ENCODE data around the gene AFG1L.
"Not testable (repeated sequence)": the region's sequence is repeated elsewhere in the genome, so short reads cannot be mapped to it uniquely, and the experiment has no call there.

The AFG1L gene

GRCh38 chr6:108350528-108350927 is 55.7 kb downstream of the AFG1L start:
- no peak for DNase-seq (ENCODE audit: low read depth)

GRCh38 chr6:108353853-108354252 is 59.0 kb downstream of the AFG1L start:
- no peak for DNase-seq (ENCODE audit: low read depth)

- DNase-seq (ENCODE audit: low read depth), result no peak
These were observed 60.3 kb downstream of the AFG1L start for GRCh38 chr6:108355120-108355519.

DNA sequence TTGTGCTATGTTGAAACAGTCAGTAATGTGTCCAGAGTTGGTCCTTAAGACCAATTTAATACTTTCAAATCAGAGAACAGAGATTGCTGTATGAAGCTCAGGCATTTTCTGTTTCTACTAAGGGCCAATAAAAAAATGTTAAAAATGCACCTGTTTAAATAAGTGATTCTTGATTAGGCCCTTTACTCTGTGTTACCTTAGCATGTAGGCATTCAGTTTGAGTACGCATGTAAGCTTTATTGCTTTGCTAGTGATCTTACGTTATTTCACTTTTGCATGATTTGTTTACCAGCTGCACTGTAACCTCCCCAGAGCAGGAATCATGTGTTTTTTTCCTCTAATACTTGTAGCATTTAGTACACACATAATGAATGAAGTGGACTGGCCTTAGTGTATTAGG is 61.0 kb downstream of the AFG1L start:
- no peak for DNase-seq (ENCODE audit: low read depth)

- DNase-seq (ENCODE audit: low read depth), result no peak
These were observed 65.3 kb downstream of the AFG1L start for GRCh38 chr6:108359901-108360882.

DNA sequence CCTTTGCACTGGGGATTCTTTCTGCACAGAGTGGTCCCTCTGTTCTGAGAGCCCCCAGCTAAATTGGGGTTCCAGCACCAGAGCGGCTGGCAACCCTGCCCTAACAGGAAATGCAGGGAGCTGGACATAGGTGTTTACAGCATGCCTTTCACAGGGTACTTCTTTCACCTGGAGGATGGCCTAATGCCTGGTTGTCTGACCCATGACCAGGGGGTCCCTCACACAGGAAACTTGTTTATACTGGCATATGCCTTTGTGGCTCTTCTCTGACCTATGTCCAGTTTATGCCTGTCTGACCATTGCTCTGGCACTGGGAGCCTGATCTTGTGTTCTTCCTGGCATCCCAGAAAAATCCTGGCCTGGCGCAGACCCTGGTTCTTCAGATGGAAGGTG is 66.1 kb downstream of the AFG1L start:
- no peak for DNase-seq (ENCODE audit: low read depth)

GRCh38 chr6:108361312-108361932 is 66.6 kb downstream of the AFG1L start:
- DNase-seq (ENCODE audit: low read depth), result no peak

GRCh38 chr6:108362455-108362854 is 67.6 kb downstream of the AFG1L start:
- no peak for DNase-seq (ENCODE audit: low read depth)

DNA sequence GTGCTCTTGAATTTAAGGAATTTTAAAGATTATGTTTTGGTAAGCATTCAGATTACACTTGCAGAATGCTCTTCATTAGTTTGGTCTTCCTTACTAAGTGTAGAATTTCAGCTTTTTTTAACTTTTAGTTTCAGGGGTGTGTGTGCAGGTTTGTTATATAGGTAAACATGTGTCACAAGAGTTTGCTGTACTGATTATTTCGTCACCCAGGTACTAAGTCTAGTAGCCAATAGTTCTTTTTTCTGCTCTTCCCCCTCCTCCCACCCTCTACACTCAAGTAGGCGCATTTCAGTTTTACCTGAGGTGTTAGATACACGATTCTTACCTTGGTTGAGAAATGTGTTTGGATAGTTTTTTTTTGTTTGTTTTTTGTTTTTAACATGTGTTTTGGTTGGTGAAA is 68.3 kb downstream of the AFG1L start:
- no peak for DNase-seq (ENCODE audit: low read depth)

DNA sequence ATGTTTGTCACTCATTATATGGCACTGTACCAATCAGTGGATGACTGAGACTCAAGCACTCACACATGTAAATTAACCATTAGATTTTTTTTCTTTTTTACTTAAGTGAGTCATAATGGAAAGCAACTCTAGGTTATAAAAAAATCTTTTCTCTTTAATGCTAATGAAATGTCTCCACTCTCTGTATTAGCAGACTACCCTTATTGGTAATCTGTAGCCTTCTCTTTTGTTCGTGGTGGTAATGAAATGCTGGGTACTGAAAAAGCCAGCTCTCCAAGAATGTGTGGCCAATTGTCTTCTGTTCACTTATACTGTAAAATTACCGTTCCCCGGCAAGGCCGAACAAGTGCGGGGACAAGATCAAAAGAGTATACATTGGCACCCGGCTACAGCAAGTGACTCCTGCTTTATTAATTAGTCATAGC is 69.0 kb downstream of the AFG1L start:
- no peak for DNase-seq (ENCODE audit: low read depth)

DNA sequence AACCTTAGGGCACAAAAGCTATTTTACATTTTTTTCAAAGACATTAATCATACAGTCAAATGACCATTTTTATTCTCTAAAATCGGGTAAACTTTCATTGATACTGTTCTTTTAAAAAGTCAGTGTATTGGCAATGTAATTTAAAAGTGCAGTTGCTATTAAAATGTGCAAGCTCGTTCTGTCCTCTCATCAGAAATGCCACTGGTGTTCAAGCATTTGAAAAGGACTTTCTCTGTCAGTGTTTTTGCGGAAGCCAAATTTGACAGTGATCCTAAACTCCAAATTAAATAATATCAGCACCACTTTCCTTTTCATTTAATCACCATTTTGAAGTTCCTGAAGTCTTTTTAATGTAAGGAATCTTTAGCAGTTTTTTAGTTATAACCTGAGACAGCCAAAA is 69.6 kb downstream of the AFG1L start:
- DNase-seq (ENCODE audit: low read depth), result no peak

- no peak for DNase-seq (ENCODE audit: low read depth)
These were observed 70.6 kb downstream of the AFG1L start for GRCh38 chr6:108365478-108365877.

- DNase-seq (ENCODE audit: low read depth), result no peak
These were observed 71.4 kb downstream of the AFG1L start for GRCh38 chr6:108366236-108366635.

DNA sequence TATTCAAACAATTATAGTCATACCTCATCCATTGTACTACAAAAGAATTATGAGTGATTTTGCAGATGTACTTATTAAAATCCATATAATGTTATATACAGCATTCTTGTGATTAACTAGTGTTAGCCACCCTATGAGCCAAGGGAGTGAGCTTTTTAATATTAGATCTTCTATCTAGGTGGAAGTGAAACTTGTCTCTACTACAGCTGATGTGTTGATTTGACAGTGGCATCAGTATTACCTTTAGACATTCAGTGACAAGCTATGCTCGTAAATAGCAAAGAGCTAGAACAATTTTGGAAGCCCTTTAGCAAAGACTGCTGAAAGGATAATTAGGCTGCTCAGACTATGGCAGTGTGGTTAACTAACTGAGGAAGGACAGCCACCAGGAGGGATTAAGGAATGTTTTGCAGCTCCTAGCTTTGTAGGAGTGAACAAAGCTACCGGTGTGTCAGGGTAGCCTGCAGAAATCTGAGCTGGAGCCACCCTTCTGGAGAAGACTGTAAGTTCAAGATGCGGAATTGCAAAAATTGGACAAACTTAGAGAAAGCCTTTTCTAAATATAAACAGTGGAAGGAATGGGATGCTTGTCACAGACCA is 73.7 kb downstream of the AFG1L start:
- no peak for DNase-seq (ENCODE audit: low read depth)

- no peak for DNase-seq (ENCODE audit: low read depth)
These were observed 86.0 kb downstream of the AFG1L start for GRCh38 chr6:108380876-108381275.

GRCh38 chr6:108383981-108384380 is 89.1 kb downstream of the AFG1L start:
- no peak for DNase-seq (ENCODE audit: low read depth)

- not testable (repeated sequence) for DNase-seq (ENCODE audit: low read depth)
These were observed 94.3 kb downstream of the AFG1L start for GRCh38 chr6:108389190-108389589.

GRCh38 chr6:108395297-108395696 is 100.4 kb downstream of the AFG1L start:
- DNase-seq (ENCODE audit: low read depth), result no peak

GRCh38 chr6:108403236-108403635 is 108.4 kb downstream of the AFG1L start:
- no peak for DNase-seq (ENCODE audit: low read depth)

DNA sequence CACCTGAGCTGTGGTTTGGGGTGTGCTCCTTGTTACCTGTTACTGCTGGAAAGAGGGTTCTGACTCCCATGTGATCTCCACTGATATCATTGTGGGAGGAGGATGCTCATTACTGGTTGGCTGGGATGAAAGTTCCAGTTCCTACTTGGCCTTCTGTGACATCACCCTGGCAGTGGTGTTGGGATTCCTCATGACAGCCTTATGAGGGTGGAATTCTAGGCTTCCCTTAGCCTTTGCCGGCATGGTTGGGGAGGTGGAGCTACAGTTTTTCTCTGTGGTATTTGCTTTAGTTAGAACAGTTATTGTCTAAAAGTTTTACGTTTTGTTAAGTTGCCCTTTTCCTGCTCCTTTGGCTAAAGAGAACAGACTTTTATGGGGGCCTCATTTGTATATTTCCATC is 112.1 kb downstream of the AFG1L start:
- no peak for DNase-seq (ENCODE audit: low read depth)

- DNase-seq (ENCODE audit: low read depth), result no peak
These were observed 113.3 kb downstream of the AFG1L start for GRCh38 chr6:108407904-108408827.

- no peak for DNase-seq (ENCODE audit: low read depth)
These were observed 114.0 kb downstream of the AFG1L start for GRCh38 chr6:108408861-108409260.

Data from activated T-helper 1 cell treated with Interleukin-2 at 50 U/mL for 16 hours (primary cell).